SK-N-MC (cell line): ENCODE results near the gene TMEM131.
"Not testable (repeated sequence)": the region's sequence is repeated elsewhere in the genome, so short reads cannot be mapped to it uniquely, and the experiment has no call there.

Experiments used
- DNase-seq: peaks from one replicate; pipeline ENCODE4 v3.0.0-alpha.2; 2011; ENCODE audit warnings: low read depth, low spot score
- H3K27ac ChIP-seq: fragments of 200-600 bp; sonication (generic); 2 replicates; pipeline ENCODE4 v1.5.1; 2016; ENCODE audit warnings: mixed run types
- H3K36me3 ChIP-seq: fragments of 200-600 bp; sonication (generic); 2 replicates; pipeline ENCODE4 v1.6.1; 2017; ENCODE audit warnings: antibody characterized with exemption, low read length, mixed read lengths; ENCODE audit not compliant: insufficient read depth
- H3K4me3 ChIP-seq: fragments of 200-600 bp; sonication (generic); 2 replicates; pipeline ENCODE4 v1.5.1; 2016
- H3K9ac ChIP-seq: fragments of 200-600 bp; sonication (generic); 2 replicates; pipeline ENCODE4 v1.8.0; 2017; ENCODE audit warnings: mixed run types, mixed read lengths; ENCODE audit not compliant: insufficient read length
- H3K9me3 ChIP-seq: fragments of 200-600 bp; sonication (generic); 2 replicates; pipeline ENCODE4 v1.6.1; 2017; ENCODE audit warnings: low read depth, mild to moderate bottlenecking, antibody characterized with exemption, low read length, moderate library complexity, mixed read lengths
- EZH2 ChIP-seq: fragments of 200-600 bp; sonication (generic); IDR thresholded peaks from one replicate; pipeline ENCODE4 v1.6.1; 2017; ENCODE audit warnings: antibody characterized with exemption
- FOXP2 ChIP-seq: optimal IDR thresholded peaks from 2 replicates; pipeline ENCODE3; 2011; ENCODE audit warnings: mild to moderate bottlenecking, moderate library complexity; ENCODE audit not compliant: insufficient read depth; ENCODE audit errors: extremely low read length, control extremely low read depth
- POLR2AphosphoS5 ChIP-seq: IDR thresholded peaks from 2 replicates; pipeline ENCODE4 v1.6.1; 2012; ENCODE audit warnings: mild to moderate bottlenecking, low read depth, low read length, borderline replicate concordance

The TMEM131 gene

GRCh38 chr2:97821862-97822261 lies 173.9 kb downstream of the TMEM131 start:
- H3K36me3 ChIP-seq, H3K9me3 ChIP-seq, H3K4me3 ChIP-seq, H3K9ac ChIP-seq, H3K27ac ChIP-seq, DNase-seq: not testable (repeated sequence)

- Histone ChIP-seq H3K9me3 (no peaks in the 10 kb centered on the region), H3K4me3 (no peak overlapping the region), H3K36me3 (no peaks in the 10 kb centered on the region), H3K27ac (no peak overlapping the region), H3K9ac (no peak overlapping the region)
- no peak for DNase-seq
- TF ChIP-seq FOXP2 (no peak), POLR2AphosphoS5 (no peak), EZH2 (no peak)
These were observed 176.0 kb downstream of the TMEM131 start for GRCh38 chr2:97819754-97820153.

GRCh38 chr2:97816411-97816810 lies 179.3 kb downstream of the TMEM131 start:
- no peak overlapping the region for H3K27ac ChIP-seq
- H3K36me3 ChIP-seq: no peaks in the 10 kb centered on the region; the same call in 1 of the 2 replicates
- H3K9me3 ChIP-seq: no peaks in the 10 kb centered on the region
- no peak for DNase-seq
- H3K9ac ChIP-seq: no peak overlapping the region
- no peak overlapping the region for H3K4me3 ChIP-seq
- TF ChIP-seq POLR2AphosphoS5: no peak
- TF ChIP-seq EZH2: no peak
- TF ChIP-seq FOXP2: no peak

DNA sequence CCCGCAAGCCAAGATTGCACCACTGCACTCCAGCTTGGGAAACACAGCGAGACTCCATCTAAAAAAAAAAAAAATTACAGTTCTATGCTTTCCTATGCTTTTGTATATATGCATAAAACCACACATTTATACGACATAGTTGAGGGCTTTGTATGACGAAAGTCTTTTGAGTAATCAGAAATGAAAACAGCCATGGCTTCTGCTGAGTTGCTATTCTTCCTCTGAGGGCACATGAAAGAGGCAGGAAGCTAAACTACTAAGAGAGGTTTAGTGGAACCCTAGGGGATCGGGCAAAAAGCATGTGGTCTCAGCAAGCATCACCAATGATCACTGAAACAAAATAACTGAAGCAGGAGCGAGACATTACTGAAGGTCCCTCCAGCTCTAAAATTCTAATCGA lies 182.8 kb downstream of the TMEM131 start:
- Histone ChIP-seq H3K9me3 (no peaks in the 10 kb centered on the region), H3K4me3 (peak overlapping the region; percentile 50), H3K27ac (peak overlapping the region; percentile 57), H3K36me3 (peaks cover 4% of the 10 kb centered on the region; the same call in 1 of the 2 replicates), H3K9ac (no peak overlapping the region)
- peak; percentile 23; the same call in 1 of the 2 replicates for TF ChIP-seq POLR2AphosphoS5
- no peak for TF ChIP-seq FOXP2
- no peak for TF ChIP-seq EZH2
- DNase-seq: peak; percentile 96

- no peak for DNase-seq
- Histone ChIP-seq H3K9me3 (no peaks in the 10 kb centered on the region), H3K4me3 (no peak overlapping the region), H3K9ac (no peak overlapping the region), H3K36me3 (peaks cover 9% of the 10 kb centered on the region), H3K27ac (no peak overlapping the region)
- TF ChIP-seq FOXP2 (no peak), POLR2AphosphoS5 (no peak), EZH2 (no peak)
These were observed 186.9 kb downstream of the TMEM131 start for GRCh38 chr2:97808816-97809215.

DNA sequence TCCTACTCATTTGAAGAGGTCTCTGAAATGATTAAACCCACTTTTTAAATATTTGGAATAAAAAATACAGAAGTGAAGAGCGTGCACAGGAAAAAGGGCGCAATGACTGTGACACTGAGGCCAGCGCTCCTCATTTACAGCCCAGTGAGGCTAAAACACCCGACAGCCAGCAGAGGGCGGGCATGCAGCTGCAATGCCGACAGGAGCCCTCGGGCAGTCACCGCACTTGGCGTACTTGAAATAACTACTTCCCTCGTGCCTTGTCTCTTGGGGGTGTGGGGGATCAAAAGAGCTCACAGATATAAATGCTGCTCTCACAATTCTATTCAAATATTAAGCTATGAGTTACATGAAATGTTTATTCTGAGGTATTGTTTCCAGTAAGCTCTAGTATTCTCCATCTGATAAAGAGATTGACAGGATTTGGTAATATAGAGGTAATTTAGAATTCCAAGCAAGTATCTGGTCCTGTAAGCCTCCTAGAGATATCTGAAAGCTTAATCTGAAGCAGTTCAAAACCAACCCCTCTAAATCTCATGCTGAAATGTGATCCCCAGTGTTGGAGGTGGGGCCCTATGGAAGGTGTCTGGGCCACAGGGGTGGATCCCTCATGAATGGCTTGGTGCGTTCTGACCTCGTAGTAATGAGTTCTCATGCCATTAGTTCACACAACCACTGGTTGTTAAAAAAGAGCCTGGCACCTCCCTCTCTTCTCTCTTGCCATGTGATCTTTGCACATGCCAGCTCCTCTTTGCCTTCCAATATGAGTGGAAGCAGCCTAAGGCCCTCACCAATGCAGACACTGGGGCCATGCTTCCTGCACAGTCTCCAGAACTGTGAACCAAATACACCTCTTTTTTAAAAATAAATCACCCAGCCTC lies 188.8 kb downstream of the TMEM131 start:
- Histone ChIP-seq H3K9me3 (no peaks in the 10 kb centered on the region), H3K27ac (no peak overlapping the region), H3K9ac (no peak overlapping the region), H3K4me3 (peak overlapping the region; percentile 30), H3K36me3 (peaks cover 9% of the 10 kb centered on the region)
- DNase-seq: peak; percentile 66
- no peak for TF ChIP-seq EZH2
- TF ChIP-seq POLR2AphosphoS5: no peak
- TF ChIP-seq FOXP2: no peak

DNA sequence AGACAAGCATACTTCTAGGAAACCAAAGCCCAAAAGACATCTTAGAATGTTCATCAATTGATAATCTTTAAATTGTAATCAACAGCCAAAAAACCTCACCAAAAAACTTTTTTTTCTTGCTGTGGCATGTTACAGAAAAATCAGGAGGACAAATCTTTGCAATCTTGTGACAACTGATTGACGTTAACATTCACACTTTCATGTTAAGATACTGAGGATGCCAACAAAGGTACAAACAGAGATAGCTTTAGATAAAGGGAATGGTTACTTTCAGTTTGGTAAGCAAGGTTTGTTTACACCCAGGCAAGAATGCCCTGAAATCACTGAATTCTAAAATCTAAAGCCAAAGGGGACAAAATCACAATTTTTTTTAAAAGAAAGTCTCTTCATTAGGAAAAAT lies 190.0 kb downstream of the TMEM131 start:
- H3K9ac ChIP-seq: no peak overlapping the region
- H3K27ac ChIP-seq: no peak overlapping the region
- TF ChIP-seq EZH2 (no peak), FOXP2 (no peak), POLR2AphosphoS5 (no peak)
- H3K4me3 ChIP-seq: no peak overlapping the region
- no peaks in the 10 kb centered on the region for H3K9me3 ChIP-seq
- DNase-seq: no peak
- H3K36me3 ChIP-seq: peaks cover 7% of the 10 kb centered on the region

GRCh38 chr2:97801028-97801427 lies 194.7 kb downstream of the TMEM131 start:
- no peak for DNase-seq
- TF ChIP-seq FOXP2: no peak
- H3K4me3 ChIP-seq: no peak overlapping the region
- peaks cover 5% of the 10 kb centered on the region; the same call in 1 of the 2 replicates for H3K36me3 ChIP-seq
- H3K9me3 ChIP-seq: no peaks in the 10 kb centered on the region
- H3K27ac ChIP-seq: no peak overlapping the region
- H3K9ac ChIP-seq: no peak overlapping the region

DNA sequence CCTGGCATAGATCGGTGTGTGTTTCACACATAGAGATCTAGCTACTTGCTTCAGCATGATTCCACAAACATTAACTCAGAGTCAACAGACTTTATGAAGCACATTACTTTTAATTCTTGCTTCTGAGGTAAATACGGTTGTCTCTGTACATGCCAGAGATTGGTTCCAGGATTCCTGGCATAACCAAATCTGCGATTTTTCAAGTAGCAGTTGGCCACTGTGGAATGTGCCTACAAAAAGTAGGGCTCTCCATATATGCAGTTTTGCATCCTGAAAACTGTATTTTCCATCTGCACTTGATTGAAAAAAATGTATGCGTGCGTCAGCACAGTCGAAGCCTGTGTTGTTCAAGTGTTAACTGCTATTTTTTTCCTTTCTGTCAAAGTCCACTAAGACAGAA lies 197.3 kb downstream of the TMEM131 start:
- Histone ChIP-seq H3K36me3 (no peaks in the 10 kb centered on the region; the same call in 1 of the 2 replicates), H3K4me3 (no peak overlapping the region), H3K9ac (no peak overlapping the region), H3K27ac (no peak overlapping the region), H3K9me3 (no peaks in the 10 kb centered on the region)
- DNase-seq: no peak
- TF ChIP-seq POLR2AphosphoS5 (no peak), FOXP2 (no peak), EZH2 (no peak)
